ENCODE results near the gene RNF212B. TPM values are rescaled to one million over a fixed set of nuclear protein-coding genes. Genes with fewer than 3 reads are reported as not detected.

Gene RNF212B
- total and polyA plus RNA-seq, 2 of the 13 experiments (the other 11 are each of a cell fraction or from before 2014, with no cell fraction given), result 0.05 TPM; not detected in 1

DNA sequence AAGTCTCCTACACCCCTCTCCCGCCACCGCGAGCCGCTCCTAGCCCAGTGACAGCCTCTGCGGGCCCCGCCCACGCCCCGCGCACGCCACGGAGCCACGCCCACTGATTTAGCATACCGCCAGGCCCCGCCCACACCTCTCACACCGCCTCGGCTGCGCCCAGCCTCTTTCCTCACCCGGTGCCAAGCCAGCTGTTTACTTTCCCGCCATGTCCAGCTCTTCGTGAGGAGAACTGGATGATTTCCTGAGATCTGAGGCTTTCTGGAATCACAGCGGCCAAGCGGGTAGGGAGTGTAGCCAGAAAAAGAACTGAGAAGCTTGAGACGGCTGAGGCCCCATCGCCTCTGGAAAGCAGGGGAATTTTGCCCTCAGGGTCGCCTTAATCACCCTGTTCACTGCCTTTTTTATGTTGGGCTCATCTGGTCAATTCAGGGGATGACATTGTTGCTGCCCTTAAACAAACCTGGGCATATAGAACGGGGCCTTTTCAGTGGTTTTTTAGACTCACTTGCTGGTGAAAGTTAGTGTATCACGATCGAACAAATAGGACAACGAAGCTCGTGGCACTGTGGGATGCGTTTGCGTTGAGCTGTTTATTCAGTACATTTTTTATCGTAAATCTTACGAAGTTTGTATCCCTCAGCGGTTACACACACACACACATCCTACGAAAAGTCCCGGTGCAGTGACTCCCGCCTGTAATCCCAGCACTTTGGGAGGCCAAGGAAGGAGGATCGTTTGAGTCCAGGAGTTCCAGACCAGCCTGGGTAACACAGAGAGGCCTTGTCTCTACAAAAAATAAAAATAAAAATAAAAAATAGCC, at the start of gene RNF212B (continued):
- TF ChIP-seq, protein P1, sequence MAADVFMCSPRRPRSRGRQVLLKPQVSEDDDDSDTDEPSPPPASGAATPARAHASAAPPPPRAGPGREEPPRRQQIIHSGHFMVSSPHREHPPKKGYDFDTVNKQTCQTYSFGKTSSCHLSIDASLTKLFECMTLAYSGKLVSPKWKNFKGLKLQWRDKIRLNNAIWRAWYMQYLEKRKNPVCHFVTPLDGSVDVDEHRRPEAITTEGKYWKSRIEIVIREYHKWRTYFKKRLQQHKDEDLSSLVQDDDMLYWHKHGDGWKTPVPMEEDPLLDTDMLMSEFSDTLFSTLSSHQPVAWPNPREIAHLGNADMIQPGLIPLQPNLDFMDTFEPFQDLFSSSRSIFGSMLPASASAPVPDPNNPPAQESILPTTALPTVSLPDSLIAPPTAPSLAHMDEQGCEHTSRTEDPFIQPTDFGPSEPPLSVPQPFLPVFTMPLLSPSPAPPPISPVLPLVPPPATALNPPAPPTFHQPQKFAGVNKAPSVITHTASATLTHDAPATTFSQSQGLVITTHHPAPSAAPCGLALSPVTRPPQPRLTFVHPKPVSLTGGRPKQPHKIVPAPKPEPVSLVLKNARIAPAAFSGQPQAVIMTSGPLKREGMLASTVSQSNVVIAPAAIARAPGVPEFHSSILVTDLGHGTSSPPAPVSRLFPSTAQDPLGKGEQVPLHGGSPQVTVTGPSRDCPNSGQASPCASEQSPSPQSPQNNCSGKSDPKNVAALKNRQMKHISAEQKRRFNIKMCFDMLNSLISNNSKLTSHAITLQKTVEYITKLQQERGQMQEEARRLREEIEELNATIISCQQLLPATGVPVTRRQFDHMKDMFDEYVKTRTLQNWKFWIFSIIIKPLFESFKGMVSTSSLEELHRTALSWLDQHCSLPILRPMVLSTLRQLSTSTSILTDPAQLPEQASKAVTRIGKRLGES (CRISPR knock-in tag; IDR thresholded peaks at IDR 0.05; ENCODE audit: borderline replicate concordance), result no peak
- TF ChIP-seq PTBP1 (IDR thresholded peaks at IDR 0.05; ENCODE audit: low read depth, low read length, poor library complexity, severe bottlenecking) (no peak), YEATS2 (CRISPR knock-in tag; IDR thresholded peaks at IDR 0.05; ENCODE audit: borderline replicate concordance) (no peak), GATAD1 (CRISPR knock-in tag; IDR thresholded peaks at IDR 0.05) (no peak), SRF (IDR thresholded peaks at IDR 0.05; ENCODE audit: low read depth, low read length) (no peak), ZNF629 (CRISPR knock-in tag; conservative IDR thresholded peaks at IDR 0.05) (no peak), ZSCAN20 (CRISPR knock-in tag; IDR thresholded peaks at IDR 0.05; ENCODE audit: borderline replicate concordance) (no peak), ZNF788 (CRISPR knock-in tag; IDR thresholded peaks at IDR 0.05; ENCODE audit: borderline replicate concordance) (0 out of 2 replicates have a peak, but pooled peaks have one; percentile 38), NCOA5 (CRISPR knock-in tag; IDR thresholded peaks at IDR 0.05) (no peak), ZNF547 (CRISPR knock-in tag; IDR thresholded peaks at IDR 0.05) (peak; percentile 88), JUNB (CRISPR knock-in tag; IDR thresholded peaks at IDR 0.05; ENCODE audit: borderline replicate concordance) (no peak), MLLT10 (CRISPR knock-in tag; IDR thresholded peaks at IDR 0.05) (no peak), ZNF724P (CRISPR knock-in tag; IDR thresholded peaks at IDR 0.05; ENCODE audit: borderline replicate concordance) (no peak), MAFG (CRISPR knock-in tag; IDR thresholded peaks at IDR 0.05) (no peak), TARDBP (CRISPR knock-in tag; IDR thresholded peaks at IDR 0.05) (no peak)
- TF ChIP-seq, protein P2, sequence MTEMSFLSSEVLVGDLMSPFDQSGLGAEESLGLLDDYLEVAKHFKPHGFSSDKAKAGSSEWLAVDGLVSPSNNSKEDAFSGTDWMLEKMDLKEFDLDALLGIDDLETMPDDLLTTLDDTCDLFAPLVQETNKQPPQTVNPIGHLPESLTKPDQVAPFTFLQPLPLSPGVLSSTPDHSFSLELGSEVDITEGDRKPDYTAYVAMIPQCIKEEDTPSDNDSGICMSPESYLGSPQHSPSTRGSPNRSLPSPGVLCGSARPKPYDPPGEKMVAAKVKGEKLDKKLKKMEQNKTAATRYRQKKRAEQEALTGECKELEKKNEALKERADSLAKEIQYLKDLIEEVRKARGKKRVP (CRISPR knock-in tag; IDR thresholded peaks at IDR 0.05), result no peak
- TF ChIP-seq, protein P3, sequence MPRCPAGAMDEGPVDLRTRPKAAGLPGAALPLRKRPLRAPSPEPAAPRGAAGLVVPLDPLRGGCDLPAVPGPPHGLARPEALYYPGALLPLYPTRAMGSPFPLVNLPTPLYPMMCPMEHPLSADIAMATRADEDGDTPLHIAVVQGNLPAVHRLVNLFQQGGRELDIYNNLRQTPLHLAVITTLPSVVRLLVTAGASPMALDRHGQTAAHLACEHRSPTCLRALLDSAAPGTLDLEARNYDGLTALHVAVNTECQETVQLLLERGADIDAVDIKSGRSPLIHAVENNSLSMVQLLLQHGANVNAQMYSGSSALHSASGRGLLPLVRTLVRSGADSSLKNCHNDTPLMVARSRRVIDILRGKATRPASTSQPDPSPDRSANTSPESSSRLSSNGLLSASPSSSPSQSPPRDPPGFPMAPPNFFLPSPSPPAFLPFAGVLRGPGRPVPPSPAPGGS (CRISPR knock-in tag; IDR thresholded peaks at IDR 0.05), result no peak
- TF ChIP-seq, protein P4, sequence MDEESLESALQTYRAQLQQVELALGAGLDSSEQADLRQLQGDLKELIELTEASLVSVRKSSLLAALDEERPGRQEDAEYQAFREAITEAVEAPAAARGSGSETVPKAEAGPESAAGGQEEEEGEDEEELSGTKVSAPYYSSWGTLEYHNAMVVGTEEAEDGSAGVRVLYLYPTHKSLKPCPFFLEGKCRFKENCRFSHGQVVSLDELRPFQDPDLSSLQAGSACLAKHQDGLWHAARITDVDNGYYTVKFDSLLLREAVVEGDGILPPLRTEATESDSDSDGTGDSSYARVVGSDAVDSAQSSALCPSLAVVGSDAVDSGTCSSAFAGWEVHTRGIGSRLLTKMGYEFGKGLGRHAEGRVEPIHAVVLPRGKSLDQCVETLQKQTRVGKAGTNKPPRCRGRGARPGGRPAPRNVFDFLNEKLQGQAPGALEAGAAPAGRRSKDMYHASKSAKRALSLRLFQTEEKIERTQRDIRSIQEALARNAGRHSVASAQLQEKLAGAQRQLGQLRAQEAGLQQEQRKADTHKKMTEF (CRISPR knock-in tag; IDR thresholded peaks at IDR 0.05), result no peak
- TF ChIP-seq, protein P5, sequence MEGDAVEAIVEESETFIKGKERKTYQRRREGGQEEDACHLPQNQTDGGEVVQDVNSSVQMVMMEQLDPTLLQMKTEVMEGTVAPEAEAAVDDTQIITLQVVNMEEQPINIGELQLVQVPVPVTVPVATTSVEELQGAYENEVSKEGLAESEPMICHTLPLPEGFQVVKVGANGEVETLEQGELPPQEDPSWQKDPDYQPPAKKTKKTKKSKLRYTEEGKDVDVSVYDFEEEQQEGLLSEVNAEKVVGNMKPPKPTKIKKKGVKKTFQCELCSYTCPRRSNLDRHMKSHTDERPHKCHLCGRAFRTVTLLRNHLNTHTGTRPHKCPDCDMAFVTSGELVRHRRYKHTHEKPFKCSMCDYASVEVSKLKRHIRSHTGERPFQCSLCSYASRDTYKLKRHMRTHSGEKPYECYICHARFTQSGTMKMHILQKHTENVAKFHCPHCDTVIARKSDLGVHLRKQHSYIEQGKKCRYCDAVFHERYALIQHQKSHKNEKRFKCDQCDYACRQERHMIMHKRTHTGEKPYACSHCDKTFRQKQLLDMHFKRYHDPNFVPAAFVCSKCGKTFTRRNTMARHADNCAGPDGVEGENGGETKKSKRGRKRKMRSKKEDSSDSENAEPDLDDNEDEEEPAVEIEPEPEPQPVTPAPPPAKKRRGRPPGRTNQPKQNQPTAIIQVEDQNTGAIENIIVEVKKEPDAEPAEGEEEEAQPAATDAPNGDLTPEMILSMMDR (CRISPR knock-in tag; IDR thresholded peaks at IDR 0.05), result peak; percentile 40

Measured in HepG2 (cell line).